Measurements from ENCODE around the gene TMCO2. TPM values are rescaled to one million over a fixed set of nuclear protein-coding genes. Genes with fewer than 3 reads are reported as not detected.

TMCO2 gene
- polyA plus RNA-seq, 1 donor (not counting 4 experiments of a cell fraction or from before 2014, with no cell fraction given), result not detected

GRCh38 chr1:40239626-40240025, 8.1 kb upstream of the TMCO2 start:
- DNase-seq (ENCODE audit: low read depth, low spot score) (no peak), FAIRE-seq (no peak)
- H3K9ac ChIP-seq (ENCODE audit: control insufficient read depth, extremely low read depth, insufficient read depth, low read length), result no peak overlapping the region
- no peaks in the 10 kb centered on the region for H3K9me1 ChIP-seq (ENCODE audit: control insufficient read depth, extremely low read depth, insufficient read depth, low read length)
- H3K27me3 ChIP-seq (ENCODE audit: control insufficient read depth, extremely low read depth, insufficient read depth, low read length), result no peaks in the 10 kb centered on the region
- peaks cover 16% of the 10 kb centered on the region for H3K4me1 ChIP-seq (ENCODE audit: control insufficient read depth, extremely low read depth, insufficient read depth, low read length)
- no peaks in the 10 kb centered on the region for H4K20me1 ChIP-seq (ENCODE audit: control insufficient read depth, extremely low read depth, insufficient read depth, low read length)
- no peak overlapping the region for H2AFZ ChIP-seq (ENCODE audit: control insufficient read depth, low read length)
- H3K9me3 ChIP-seq (ENCODE audit: control insufficient read depth, low read depth, low read length), result no peaks in the 10 kb centered on the region
- H3K4me3 ChIP-seq (ENCODE audit: control insufficient read depth in 2 of 3, extremely low read depth in 1 of 3, insufficient read depth in 2 of 3, low read depth in 1 of 3, low read length in 3 of 3), result no peak overlapping the region
- dilution Hi-C loops (cut with MboI; ENCODE audit: extremely low pct_ligation_motif_present, low sequenced_read_pairs), result no loop called here
- no peak overlapping the region for H3K4me2 ChIP-seq (ENCODE audit: control insufficient read depth, extremely low read depth, insufficient read depth, low read depth, low read length)
- TF ChIP-seq EZH2 (IDR thresholded peaks at IDR 0.05; ENCODE audit: low read length), result no peak
- TF ChIP-seq CTCF (optimal IDR thresholded peaks at IDR 0.05 in 1 of 3, IDR thresholded peaks at IDR 0.05 in 1 of 3, conservative IDR thresholded peaks at IDR 0.05 in 1 of 3; ENCODE audit: extremely low read depth in 1 of 3, insufficient read depth in 2 of 3, low read length in 3 of 3), result no peak
- peaks cover 4 to 13% of the 10 kb centered on the region in 2 experiments for H3K36me3 ChIP-seq (ENCODE audit: control insufficient read depth in 2 of 2, extremely low read depth in 1 of 2, insufficient read depth in 2 of 2, low read length in 2 of 2)
- H3K27ac ChIP-seq (ENCODE audit: control insufficient read depth, insufficient read depth, low read length), result no peak overlapping the region
- H3K79me2 ChIP-seq (ENCODE audit: control insufficient read depth, insufficient read depth, low read length), result no peaks in the 10 kb centered on the region

- Histone ChIP-seq H4K20me1 (ENCODE audit: control insufficient read depth, extremely low read depth, insufficient read depth, low read length) (no peaks in the 10 kb centered on the region), H3K4me1 (ENCODE audit: control insufficient read depth, extremely low read depth, insufficient read depth, low read length) (peaks cover 22% of the 10 kb centered on the region), H3K4me2 (ENCODE audit: control insufficient read depth, extremely low read depth, insufficient read depth, low read depth, low read length) (no peak overlapping the region), H3K9me1 (ENCODE audit: control insufficient read depth, extremely low read depth, insufficient read depth, low read length) (no peaks in the 10 kb centered on the region), H3K27ac (ENCODE audit: control insufficient read depth, insufficient read depth, low read length) (no peak overlapping the region), H2AFZ (ENCODE audit: control insufficient read depth, low read length) (no peak overlapping the region), H3K36me3 (ENCODE audit: control insufficient read depth in 2 of 2, extremely low read depth in 1 of 2, insufficient read depth in 2 of 2, low read length in 2 of 2) (peaks cover 4 to 13% of the 10 kb centered on the region in 2 experiments), H3K79me2 (ENCODE audit: control insufficient read depth, insufficient read depth, low read length) (no peaks in the 10 kb centered on the region), H3K4me3 (ENCODE audit: control insufficient read depth in 2 of 3, extremely low read depth in 1 of 3, insufficient read depth in 2 of 3, low read depth in 1 of 3, low read length in 3 of 3) (no peak overlapping the region), H3K27me3 (ENCODE audit: control insufficient read depth, extremely low read depth, insufficient read depth, low read length) (no peaks in the 10 kb centered on the region), H3K9me3 (ENCODE audit: control insufficient read depth, low read depth, low read length) (no peaks in the 10 kb centered on the region), H3K9ac (ENCODE audit: control insufficient read depth, extremely low read depth, insufficient read depth, low read length) (no peak overlapping the region)
- TF ChIP-seq CTCF (optimal IDR thresholded peaks at IDR 0.05 in 1 of 3, IDR thresholded peaks at IDR 0.05 in 1 of 3, conservative IDR thresholded peaks at IDR 0.05 in 1 of 3; ENCODE audit: extremely low read depth in 1 of 3, insufficient read depth in 2 of 3, low read length in 3 of 3) (no peak), EZH2 (IDR thresholded peaks at IDR 0.05; ENCODE audit: low read length) (no peak)
- no peak for DNase-seq (ENCODE audit: low read depth, low spot score)
- FAIRE-seq, result no peak
- dilution Hi-C loops (cut with MboI; ENCODE audit: extremely low pct_ligation_motif_present, low sequenced_read_pairs), result no loop called here
These were observed 7.3 kb upstream of the TMCO2 start for GRCh38 chr1:40240390-40240789.
